Measurements from ENCODE around the gene FOXN3.

Gene FOXN3

GRCh38 chr14:89276424-89276975 lies 140.5 kb downstream of the FOXN3 start:
- Histone ChIP-seq H3K9me3 (ENCODE audit: insufficient read depth, low read length) (no peaks in the 10 kb centered on the region), H3K9ac (ENCODE audit: insufficient read length, low read depth) (no peak overlapping the region), H3K27me3 (ENCODE audit: insufficient read depth, insufficient read length) (no peaks in the 10 kb centered on the region), H3K36me3 (ENCODE audit: insufficient read depth, insufficient read length, low read length) (peaks cover 17% of the 10 kb centered on the region), H3K4me3 (ENCODE audit: insufficient read length, low read depth) (no peak overlapping the region), H3K4me1 (ENCODE audit: insufficient read depth, insufficient read length) (no peaks in the 10 kb centered on the region)
- TF ChIP-seq YY1 (IDR thresholded peaks at IDR 0.05; ENCODE audit: insufficient read depth, insufficient read length) (no peak), SUZ12 (IDR thresholded peaks at IDR 0.05; ENCODE audit: extremely low read depth, insufficient read depth, insufficient read length) (no peak), ZNF274 (IDR thresholded peaks at IDR 0.05; ENCODE audit: low read depth, low read length) (no peak)
- no peak for DNase-seq (ENCODE audit: low read depth, low spot score)

- no peaks in the 10 kb centered on the region for H3K27me3 ChIP-seq (ENCODE audit: insufficient read depth, insufficient read length)
- no peak overlapping the region for H3K4me3 ChIP-seq (ENCODE audit: insufficient read length, low read depth)
- TF ChIP-seq ZNF274 (IDR thresholded peaks at IDR 0.05; ENCODE audit: low read depth, low read length) (no peak), YY1 (IDR thresholded peaks at IDR 0.05; ENCODE audit: insufficient read depth, insufficient read length) (no peak), SUZ12 (IDR thresholded peaks at IDR 0.05; ENCODE audit: extremely low read depth, insufficient read depth, insufficient read length) (no peak)
- H3K36me3 ChIP-seq (ENCODE audit: insufficient read depth, insufficient read length, low read length), result peaks cover 9% of the 10 kb centered on the region
- no peaks in the 10 kb centered on the region for H3K4me1 ChIP-seq (ENCODE audit: insufficient read depth, insufficient read length)
- H3K9ac ChIP-seq (ENCODE audit: insufficient read length, low read depth), result no peak overlapping the region
- H3K9me3 ChIP-seq (ENCODE audit: insufficient read depth, low read length), result no peaks in the 10 kb centered on the region
- no peak for DNase-seq (ENCODE audit: low read depth, low spot score)
Measured at GRCh38 chr14:89270439-89271227, 146.4 kb downstream of the FOXN3 start.

- Histone ChIP-seq H3K4me1 (ENCODE audit: insufficient read depth, insufficient read length) (no peaks in the 10 kb centered on the region), H3K36me3 (ENCODE audit: insufficient read depth, insufficient read length, low read length) (peaks cover 5% of the 10 kb centered on the region), H3K9ac (ENCODE audit: insufficient read length, low read depth) (no peak overlapping the region), H3K9me3 (ENCODE audit: insufficient read depth, low read length) (no peaks in the 10 kb centered on the region), H3K27me3 (ENCODE audit: insufficient read depth, insufficient read length) (no peaks in the 10 kb centered on the region), H3K4me3 (ENCODE audit: insufficient read length, low read depth) (no peak overlapping the region)
- TF ChIP-seq YY1 (IDR thresholded peaks at IDR 0.05; ENCODE audit: insufficient read depth, insufficient read length) (no peak), ZNF274 (IDR thresholded peaks at IDR 0.05; ENCODE audit: low read depth, low read length) (no peak), SUZ12 (IDR thresholded peaks at IDR 0.05; ENCODE audit: extremely low read depth, insufficient read depth, insufficient read length) (no peak)
- DNase-seq (ENCODE audit: low read depth, low spot score), result no peak
Measured at GRCh38 chr14:89269404-89269803, 147.6 kb downstream of the FOXN3 start.

GRCh38 chr14:89268514-89268913 lies 148.5 kb downstream of the FOXN3 start:
- Histone ChIP-seq H3K36me3 (ENCODE audit: insufficient read depth, insufficient read length, low read length) (peaks cover 5% of the 10 kb centered on the region), H3K9me3 (ENCODE audit: insufficient read depth, low read length) (no peaks in the 10 kb centered on the region), H3K4me3 (ENCODE audit: insufficient read length, low read depth) (no peak overlapping the region), H3K4me1 (ENCODE audit: insufficient read depth, insufficient read length) (no peaks in the 10 kb centered on the region), H3K27me3 (ENCODE audit: insufficient read depth, insufficient read length) (no peaks in the 10 kb centered on the region), H3K9ac (ENCODE audit: insufficient read length, low read depth) (no peak overlapping the region)
- TF ChIP-seq SUZ12 (IDR thresholded peaks at IDR 0.05; ENCODE audit: extremely low read depth, insufficient read depth, insufficient read length) (no peak), YY1 (IDR thresholded peaks at IDR 0.05; ENCODE audit: insufficient read depth, insufficient read length) (no peak), ZNF274 (IDR thresholded peaks at IDR 0.05; ENCODE audit: low read depth, low read length) (no peak)
- no peak for DNase-seq (ENCODE audit: low read depth, low spot score)

GRCh38 chr14:89267656-89268055 lies 149.4 kb downstream of the FOXN3 start:
- TF ChIP-seq SUZ12 (IDR thresholded peaks at IDR 0.05; ENCODE audit: extremely low read depth, insufficient read depth, insufficient read length) (no peak), ZNF274 (IDR thresholded peaks at IDR 0.05; ENCODE audit: low read depth, low read length) (no peak), YY1 (IDR thresholded peaks at IDR 0.05; ENCODE audit: insufficient read depth, insufficient read length) (no peak)
- no peak overlapping the region for H3K4me3 ChIP-seq (ENCODE audit: insufficient read length, low read depth)
- H3K36me3 ChIP-seq (ENCODE audit: insufficient read depth, insufficient read length, low read length), result peaks cover 5% of the 10 kb centered on the region
- no peak for DNase-seq (ENCODE audit: low read depth, low spot score)
- no peaks in the 10 kb centered on the region for H3K4me1 ChIP-seq (ENCODE audit: insufficient read depth, insufficient read length)
- no peaks in the 10 kb centered on the region for H3K9me3 ChIP-seq (ENCODE audit: insufficient read depth, low read length)
- H3K27me3 ChIP-seq (ENCODE audit: insufficient read depth, insufficient read length), result no peaks in the 10 kb centered on the region
- H3K9ac ChIP-seq (ENCODE audit: insufficient read length, low read depth), result no peak overlapping the region

GRCh38 chr14:89267163-89267562 lies 149.9 kb downstream of the FOXN3 start:
- Histone ChIP-seq H3K4me3 (ENCODE audit: insufficient read length, low read depth) (no peak overlapping the region), H3K9ac (ENCODE audit: insufficient read length, low read depth) (no peak overlapping the region), H3K4me1 (ENCODE audit: insufficient read depth, insufficient read length) (no peaks in the 10 kb centered on the region), H3K9me3 (ENCODE audit: insufficient read depth, low read length) (no peaks in the 10 kb centered on the region), H3K36me3 (ENCODE audit: insufficient read depth, insufficient read length, low read length) (peaks cover 5% of the 10 kb centered on the region), H3K27me3 (ENCODE audit: insufficient read depth, insufficient read length) (no peaks in the 10 kb centered on the region)
- TF ChIP-seq YY1 (IDR thresholded peaks at IDR 0.05; ENCODE audit: insufficient read depth, insufficient read length), result no peak
- TF ChIP-seq ZNF274 (IDR thresholded peaks at IDR 0.05; ENCODE audit: low read depth, low read length), result no peak
- no peak for TF ChIP-seq SUZ12 (IDR thresholded peaks at IDR 0.05; ENCODE audit: extremely low read depth, insufficient read depth, insufficient read length)
- DNase-seq (ENCODE audit: low read depth, low spot score), result no peak

- H3K27me3 ChIP-seq (ENCODE audit: insufficient read depth, insufficient read length), result no peaks in the 10 kb centered on the region
- no peak for TF ChIP-seq SUZ12 (IDR thresholded peaks at IDR 0.05; ENCODE audit: extremely low read depth, insufficient read depth, insufficient read length)
- no peak for TF ChIP-seq YY1 (IDR thresholded peaks at IDR 0.05; ENCODE audit: insufficient read depth, insufficient read length)
- TF ChIP-seq ZNF274 (IDR thresholded peaks at IDR 0.05; ENCODE audit: low read depth, low read length), result no peak
- no peak overlapping the region for H3K9ac ChIP-seq (ENCODE audit: insufficient read length, low read depth)
- H3K4me1 ChIP-seq (ENCODE audit: insufficient read depth, insufficient read length), result no peaks in the 10 kb centered on the region
- no peak for DNase-seq (ENCODE audit: low read depth, low spot score)
- peaks cover 5% of the 10 kb centered on the region for H3K36me3 ChIP-seq (ENCODE audit: insufficient read depth, insufficient read length, low read length)
- H3K9me3 ChIP-seq (ENCODE audit: insufficient read depth, low read length), result no peaks in the 10 kb centered on the region
- H3K4me3 ChIP-seq (ENCODE audit: insufficient read length, low read depth), result no peak overlapping the region
Measured at GRCh38 chr14:89266754-89267153, 150.3 kb downstream of the FOXN3 start.

Data from NT2/D1 (cell line).